ENCODE results near the gene MCM9.
"Not testable (repeated sequence)": the region's sequence is repeated elsewhere in the genome, so short reads cannot be mapped to it uniquely, and the experiment has no call there.

The MCM9 gene

DNA sequence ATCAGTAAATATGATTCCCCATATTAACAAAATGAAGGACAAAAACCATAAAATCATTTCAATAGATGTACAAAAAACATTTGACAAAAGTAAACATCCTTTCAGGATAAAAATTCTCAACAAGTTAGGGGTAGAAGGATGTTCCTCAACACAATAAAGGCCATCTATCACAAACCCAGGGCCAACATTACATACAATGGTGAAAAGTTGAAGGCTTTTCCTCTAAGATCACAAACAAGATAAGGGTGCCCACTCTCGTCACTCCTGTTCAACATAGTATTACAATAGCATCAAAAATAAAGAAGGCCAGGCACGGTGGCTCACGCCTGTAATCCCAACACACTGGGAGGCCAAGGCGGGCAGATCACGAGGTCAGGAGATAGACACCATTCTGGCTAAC lies 63.6 kb downstream of the MCM9 start:
- Histone ChIP-seq H3K4me1 (ENCODE audit: low read length) (no peaks in the 10 kb centered on the region), H3K27ac (ENCODE audit: low read length) (no peak overlapping the region), H3K4me3 (ENCODE audit: low read length) (no peak overlapping the region), H3K9me3 (ENCODE audit: insufficient read depth, low read length) (no peaks in the 10 kb centered on the region), H3K36me3 (replicated peaks; ENCODE audit: low read depth, low read length) (no peaks in the 10 kb centered on the region), H4K20me1 (ENCODE audit: insufficient read depth, low read length) (no peaks in the 10 kb centered on the region), H3K79me2 (ENCODE audit: low read length) (0 out of 2 replicates have a peak, but pooled peaks cover 12% of the 10 kb centered on the region), H3K27me3 (ENCODE audit: low read depth, low read length) (no peaks in the 10 kb centered on the region), H3K9ac (ENCODE audit: low read length) (no peak overlapping the region), H2AFZ (ENCODE audit: low read depth, low read length) (no peak overlapping the region), H3K4me2 (ENCODE audit: low read length) (no peak overlapping the region)
- TF ChIP-seq, protein P1, sequence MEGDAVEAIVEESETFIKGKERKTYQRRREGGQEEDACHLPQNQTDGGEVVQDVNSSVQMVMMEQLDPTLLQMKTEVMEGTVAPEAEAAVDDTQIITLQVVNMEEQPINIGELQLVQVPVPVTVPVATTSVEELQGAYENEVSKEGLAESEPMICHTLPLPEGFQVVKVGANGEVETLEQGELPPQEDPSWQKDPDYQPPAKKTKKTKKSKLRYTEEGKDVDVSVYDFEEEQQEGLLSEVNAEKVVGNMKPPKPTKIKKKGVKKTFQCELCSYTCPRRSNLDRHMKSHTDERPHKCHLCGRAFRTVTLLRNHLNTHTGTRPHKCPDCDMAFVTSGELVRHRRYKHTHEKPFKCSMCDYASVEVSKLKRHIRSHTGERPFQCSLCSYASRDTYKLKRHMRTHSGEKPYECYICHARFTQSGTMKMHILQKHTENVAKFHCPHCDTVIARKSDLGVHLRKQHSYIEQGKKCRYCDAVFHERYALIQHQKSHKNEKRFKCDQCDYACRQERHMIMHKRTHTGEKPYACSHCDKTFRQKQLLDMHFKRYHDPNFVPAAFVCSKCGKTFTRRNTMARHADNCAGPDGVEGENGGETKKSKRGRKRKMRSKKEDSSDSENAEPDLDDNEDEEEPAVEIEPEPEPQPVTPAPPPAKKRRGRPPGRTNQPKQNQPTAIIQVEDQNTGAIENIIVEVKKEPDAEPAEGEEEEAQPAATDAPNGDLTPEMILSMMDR (IDR thresholded peaks at IDR 0.05; ENCODE audit: low read depth, low read length), result no peak
- TF ChIP-seq EZH2phosphoT487 (IDR thresholded peaks at IDR 0.05; ENCODE audit: low read depth), result no peak

DNA sequence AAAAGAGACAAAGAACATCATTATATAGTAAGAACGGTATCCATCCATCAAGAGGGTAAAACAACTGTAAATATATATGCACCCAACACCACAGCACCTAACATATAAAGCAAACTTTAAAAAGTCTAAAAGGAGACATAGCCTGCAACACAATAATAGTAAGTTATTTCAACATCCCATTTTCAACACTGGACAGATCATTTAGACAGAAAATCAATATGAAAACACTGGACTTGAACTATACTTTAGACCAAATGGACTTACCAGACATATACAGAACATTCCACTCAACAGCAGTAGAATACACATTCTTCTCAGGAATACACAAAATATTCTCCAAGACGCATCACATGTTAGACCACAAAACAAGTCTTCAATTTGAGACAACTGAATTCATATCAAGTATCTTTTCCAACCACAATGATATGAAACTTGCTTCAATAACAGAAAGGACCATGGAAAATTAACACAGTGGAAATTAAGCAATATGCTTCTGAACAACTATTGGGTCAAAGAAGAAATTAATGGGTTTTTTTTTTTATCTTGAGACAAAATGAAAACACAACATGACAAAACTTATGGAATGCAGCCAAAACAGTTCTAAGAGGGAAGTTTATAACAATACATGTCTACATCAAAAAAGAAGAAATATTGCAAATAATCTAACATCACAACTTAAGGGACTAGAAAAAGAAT lies 64.9 kb downstream of the MCM9 start:
- H3K36me3 ChIP-seq (replicated peaks; ENCODE audit: low read depth, low read length), result no peaks in the 10 kb centered on the region
- TF ChIP-seq, protein P1 (IDR thresholded peaks at IDR 0.05; ENCODE audit: low read depth, low read length), result no peak
- no peak for TF ChIP-seq EZH2phosphoT487 (IDR thresholded peaks at IDR 0.05; ENCODE audit: low read depth)
- H3K27me3 ChIP-seq (ENCODE audit: low read depth, low read length), result no peaks in the 10 kb centered on the region
- H3K4me1 ChIP-seq (ENCODE audit: low read length), result no peaks in the 10 kb centered on the region
- no peak overlapping the region for H3K9ac ChIP-seq (ENCODE audit: low read length)
- H4K20me1 ChIP-seq (ENCODE audit: insufficient read depth, low read length), result no peaks in the 10 kb centered on the region
- H2AFZ ChIP-seq (ENCODE audit: low read depth, low read length), result no peak overlapping the region
- H3K27ac ChIP-seq (ENCODE audit: low read length), result no peak overlapping the region
- no peak overlapping the region for H3K4me2 ChIP-seq (ENCODE audit: low read length)
- H3K9me3 ChIP-seq (ENCODE audit: insufficient read depth, low read length), result no peaks in the 10 kb centered on the region
- H3K4me3 ChIP-seq (ENCODE audit: low read length), result no peak overlapping the region
- H3K79me2 ChIP-seq (ENCODE audit: low read length), result 0 out of 2 replicates have a peak, but pooled peaks cover 6% of the 10 kb centered on the region

DNA sequence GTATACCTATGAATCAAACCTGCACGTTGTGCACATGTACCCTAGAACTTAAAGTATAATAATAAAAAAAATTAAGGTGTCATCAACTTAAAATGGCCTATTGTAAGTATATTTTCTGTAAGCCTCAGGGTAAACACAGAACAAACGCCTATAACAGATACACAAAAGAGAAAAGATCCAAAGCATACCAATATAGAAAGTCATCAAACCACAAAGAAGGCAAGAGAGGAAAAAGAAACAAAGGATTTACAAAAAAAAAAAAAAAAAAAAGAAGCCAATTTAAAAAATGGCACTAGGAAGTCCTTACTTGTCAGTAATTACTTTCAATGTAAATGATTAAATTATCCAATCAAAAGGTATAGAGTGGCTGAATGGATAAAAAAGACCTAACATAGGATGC lies 65.6 kb downstream of the MCM9 start:
- Histone ChIP-seq H3K27me3 (ENCODE audit: low read depth, low read length) (no peaks in the 10 kb centered on the region), H2AFZ (ENCODE audit: low read depth, low read length) (no peak overlapping the region), H3K4me1 (ENCODE audit: low read length) (peaks cover 6% of the 10 kb centered on the region; the same call in 1 of the 2 replicates), H3K9me3 (ENCODE audit: insufficient read depth, low read length) (no peaks in the 10 kb centered on the region), H4K20me1 (ENCODE audit: insufficient read depth, low read length) (no peaks in the 10 kb centered on the region), H3K4me3 (ENCODE audit: low read length) (no peak overlapping the region), H3K4me2 (ENCODE audit: low read length) (no peak overlapping the region), H3K9ac (ENCODE audit: low read length) (no peak overlapping the region), H3K36me3 (replicated peaks; ENCODE audit: low read depth, low read length) (no peaks in the 10 kb centered on the region), H3K79me2 (ENCODE audit: low read length) (0 out of 2 replicates have a peak, but pooled peaks cover 6% of the 10 kb centered on the region), H3K27ac (ENCODE audit: low read length) (no peak overlapping the region)
- TF ChIP-seq EZH2phosphoT487 (IDR thresholded peaks at IDR 0.05; ENCODE audit: low read depth), result no peak

DNA sequence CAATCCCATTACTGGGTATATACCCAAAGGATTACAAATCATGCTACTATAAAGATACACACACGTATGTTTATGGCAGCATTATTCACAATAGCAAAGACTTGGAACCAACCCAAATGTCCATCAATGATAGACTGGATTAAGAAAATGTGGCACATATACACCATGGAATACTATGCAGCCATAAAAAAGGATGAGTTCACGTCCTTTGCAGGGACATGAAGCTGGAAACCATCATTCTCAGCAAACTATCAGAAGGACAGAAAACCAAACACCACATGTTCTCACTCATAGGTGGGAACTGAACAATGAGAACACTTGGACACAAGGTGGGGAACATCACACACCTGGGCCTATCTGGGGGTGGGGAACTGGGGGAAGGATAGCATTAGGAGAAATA lies 66.1 kb downstream of the MCM9 start:
- not testable (repeated sequence) for H3K9me3 ChIP-seq (ENCODE audit: insufficient read depth, low read length); H3K27me3 ChIP-seq (ENCODE audit: low read depth, low read length); H3K36me3 ChIP-seq (replicated peaks; ENCODE audit: low read depth, low read length); H3K4me1 ChIP-seq (ENCODE audit: low read length); H2AFZ ChIP-seq (ENCODE audit: low read depth, low read length); H3K27ac ChIP-seq (ENCODE audit: low read length); H4K20me1 ChIP-seq (ENCODE audit: insufficient read depth, low read length); H3K4me3 ChIP-seq (ENCODE audit: low read length); H3K79me2 ChIP-seq (ENCODE audit: low read length); H3K9ac ChIP-seq (ENCODE audit: low read length); H3K4me2 ChIP-seq (ENCODE audit: low read length)

DNA sequence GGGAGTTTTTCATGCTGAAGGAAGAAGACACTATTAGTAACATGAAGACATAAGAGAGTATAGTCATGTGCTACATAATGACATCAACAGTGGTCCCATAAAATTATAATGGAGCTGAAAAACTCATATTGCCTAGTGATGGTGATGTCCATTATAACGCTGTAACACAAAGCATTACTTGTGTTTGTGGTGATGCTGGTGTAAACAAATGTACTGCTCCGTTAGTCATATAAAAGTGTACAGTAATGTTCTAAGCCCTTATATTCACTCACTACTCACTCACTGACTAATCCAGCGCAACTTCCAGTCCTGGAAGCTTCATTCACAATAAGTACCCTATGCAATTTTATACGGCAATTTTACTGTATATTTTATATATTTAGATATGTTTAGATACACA lies 67.8 kb downstream of the MCM9 start:
- Histone ChIP-seq H3K4me3 (ENCODE audit: low read length) (no peak overlapping the region), H3K9ac (ENCODE audit: low read length) (no peak overlapping the region), H3K27ac (ENCODE audit: low read length) (no peak overlapping the region), H3K9me3 (ENCODE audit: insufficient read depth, low read length) (no peaks in the 10 kb centered on the region), H3K4me1 (ENCODE audit: low read length) (peaks cover 8% of the 10 kb centered on the region; the same call in 1 of the 2 replicates), H3K27me3 (ENCODE audit: low read depth, low read length) (no peaks in the 10 kb centered on the region), H2AFZ (ENCODE audit: low read depth, low read length) (no peak overlapping the region), H3K79me2 (ENCODE audit: low read length) (0 out of 2 replicates have a peak, but pooled peaks cover 6% of the 10 kb centered on the region), H3K36me3 (replicated peaks; ENCODE audit: low read depth, low read length) (no peaks in the 10 kb centered on the region), H3K4me2 (ENCODE audit: low read length) (no peak overlapping the region), H4K20me1 (ENCODE audit: insufficient read depth, low read length) (no peaks in the 10 kb centered on the region)
- TF ChIP-seq EZH2phosphoT487 (IDR thresholded peaks at IDR 0.05; ENCODE audit: low read depth), result no peak
- TF ChIP-seq, protein P1 (IDR thresholded peaks at IDR 0.05; ENCODE audit: low read depth, low read length), result no peak
